ENCODE data around the gene OBP2B.
"Not testable (repeated sequence)": the region's sequence is repeated elsewhere in the genome, so short reads cannot be mapped to it uniquely, and the experiment has no call there.

The OBP2B gene

GRCh38 chr9:133208880-133209300 is at the start of gene OBP2B:
Gene OBP2B (minus strand): TSS chr9:133209250. CDS start chr9:133209199, 51 bp downstream.
- DNase-seq = not testable (repeated sequence)

- DNase-seq = no peak
These were observed 49.3 kb upstream of the OBP2B start for GRCh38 chr9:133258061-133259015.

- DNase-seq = no peak
These were observed 48.5 kb upstream of the OBP2B start for GRCh38 chr9:133257465-133257956.

GRCh38 chr9:133256686-133257091 is 47.6 kb upstream of the OBP2B start:
- DNase-seq = no peak

- DNase-seq = no peak
These were observed 47.0 kb upstream of the OBP2B start for GRCh38 chr9:133256136-133256461.

- DNase-seq = no peak
These were observed 46.5 kb upstream of the OBP2B start for GRCh38 chr9:133255371-133256135.

- no peak for DNase-seq
These were observed 45.4 kb upstream of the OBP2B start for GRCh38 chr9:133254471-133254870.

- no peak for DNase-seq
These were observed 44.2 kb upstream of the OBP2B start for GRCh38 chr9:133253268-133253667.

GRCh38 chr9:133252301-133253020 is 43.4 kb upstream of the OBP2B start:
- DNase-seq = peak; percentile 17

- no peak for DNase-seq
These were observed 42.7 kb upstream of the OBP2B start for GRCh38 chr9:133251773-133252172.

GRCh38 chr9:133251221-133251620 is 42.2 kb upstream of the OBP2B start:
- not testable (repeated sequence) for DNase-seq

GRCh38 chr9:133250741-133251170 is 41.7 kb upstream of the OBP2B start:
- DNase-seq = peak; percentile 18

- no peak for DNase-seq
These were observed 40.3 kb upstream of the OBP2B start for GRCh38 chr9:133249337-133249736.

GRCh38 chr9:133248726-133249295 is 39.8 kb upstream of the OBP2B start:
- no peak for DNase-seq

GRCh38 chr9:133247632-133248031 is 38.6 kb upstream of the OBP2B start:
- DNase-seq = no peak

- DNase-seq = no peak
These were observed 37.9 kb upstream of the OBP2B start for GRCh38 chr9:133246991-133247390.

- DNase-seq = no peak
These were observed 37.5 kb upstream of the OBP2B start for GRCh38 chr9:133246562-133246961.

- DNase-seq = no peak
These were observed 33.9 kb upstream of the OBP2B start for GRCh38 chr9:133242991-133243390.

GRCh38 chr9:133242241-133242640 is 33.2 kb upstream of the OBP2B start:
- no peak for DNase-seq

GRCh38 chr9:133239533-133240090 is 30.6 kb upstream of the OBP2B start:
- DNase-seq = no peak

GRCh38 chr9:133238851-133239532 is 29.9 kb upstream of the OBP2B start:
- no peak for DNase-seq

Data from DMS153 (cell line).